Measurements from ENCODE around the gene KRTAP2-2. TPM values are rescaled to one million over a fixed set of nuclear protein-coding genes. Genes with fewer than 3 reads are reported as not detected.
"Not testable (repeated sequence)": the region's sequence is repeated elsewhere in the genome, so short reads cannot be mapped to it uniquely, and the experiment has no call there.

Gene KRTAP2-2
- total and polyA plus RNA-seq, 2 donors (not counting 1 experiment from before 2014, with no cell fraction given), result not detected

DNA sequence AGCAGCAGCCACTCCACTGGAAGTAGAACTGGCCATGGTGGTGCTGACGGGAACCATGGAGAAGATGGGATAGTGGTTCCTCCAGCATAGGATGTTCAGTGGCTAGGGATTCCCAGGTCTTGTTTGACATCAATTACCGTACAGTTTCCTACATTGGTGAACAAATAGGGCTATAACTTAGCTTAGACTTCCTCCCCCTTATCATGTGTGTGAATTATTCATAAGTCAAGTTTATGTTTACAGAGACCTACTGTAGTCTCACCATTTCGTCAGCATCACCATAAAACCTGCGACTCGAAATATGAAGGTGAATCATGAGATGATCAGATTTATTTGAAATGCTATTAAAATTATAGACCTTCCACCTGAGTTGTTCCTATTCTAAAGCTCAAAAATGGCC lies 3.7 kb upstream of the KRTAP2-2 start:
- Histone ChIP-seq H3K79me2 (ENCODE audit: control insufficient read depth, insufficient read depth, low read length) (no peaks in the 10 kb centered on the region), H3K36me3 (ENCODE audit: control insufficient read depth, insufficient read depth, low read length) (no peaks in the 10 kb centered on the region), H3K4me1 (ENCODE audit: control insufficient read depth, extremely low read depth, insufficient read depth, low read length) (peaks cover 31% of the 10 kb centered on the region), H3K27me3 (ENCODE audit: control insufficient read depth, insufficient read depth, low read length) (no peaks in the 10 kb centered on the region), H3K4me3 (replicated peaks in 1 of 4; ENCODE audit: control extremely low read depth in 1 of 4, insufficient read depth in 1 of 4, low read depth in 3 of 4, low read length in 4 of 4) (no peak overlapping the region), H3K27ac (ENCODE audit: insufficient read depth, low read length) (peak overlapping the region; percentile 73), H3K4me2 (ENCODE audit: extremely low read depth, insufficient read depth, low read length) (no peak overlapping the region), H3K9me3 (ENCODE audit: control insufficient read depth, insufficient read depth, low read depth, low read length) (no peaks in the 10 kb centered on the region), H2AFZ (ENCODE audit: low read length) (no peak overlapping the region), H4K20me1 (ENCODE audit: control insufficient read depth, extremely low read depth, insufficient read depth, low read length) (no peaks in the 10 kb centered on the region), H3K9ac (ENCODE audit: insufficient read depth, low read length) (no peak overlapping the region)
- DNase-seq (ENCODE audit: low read depth in 2 of 2), result peak in 1 of 2 donors; percentile 38
- TF ChIP-seq EZH2 (IDR thresholded peaks at IDR 0.05; ENCODE audit: low read length, missing control alignments), result no peak
- TF ChIP-seq, protein P1, sequence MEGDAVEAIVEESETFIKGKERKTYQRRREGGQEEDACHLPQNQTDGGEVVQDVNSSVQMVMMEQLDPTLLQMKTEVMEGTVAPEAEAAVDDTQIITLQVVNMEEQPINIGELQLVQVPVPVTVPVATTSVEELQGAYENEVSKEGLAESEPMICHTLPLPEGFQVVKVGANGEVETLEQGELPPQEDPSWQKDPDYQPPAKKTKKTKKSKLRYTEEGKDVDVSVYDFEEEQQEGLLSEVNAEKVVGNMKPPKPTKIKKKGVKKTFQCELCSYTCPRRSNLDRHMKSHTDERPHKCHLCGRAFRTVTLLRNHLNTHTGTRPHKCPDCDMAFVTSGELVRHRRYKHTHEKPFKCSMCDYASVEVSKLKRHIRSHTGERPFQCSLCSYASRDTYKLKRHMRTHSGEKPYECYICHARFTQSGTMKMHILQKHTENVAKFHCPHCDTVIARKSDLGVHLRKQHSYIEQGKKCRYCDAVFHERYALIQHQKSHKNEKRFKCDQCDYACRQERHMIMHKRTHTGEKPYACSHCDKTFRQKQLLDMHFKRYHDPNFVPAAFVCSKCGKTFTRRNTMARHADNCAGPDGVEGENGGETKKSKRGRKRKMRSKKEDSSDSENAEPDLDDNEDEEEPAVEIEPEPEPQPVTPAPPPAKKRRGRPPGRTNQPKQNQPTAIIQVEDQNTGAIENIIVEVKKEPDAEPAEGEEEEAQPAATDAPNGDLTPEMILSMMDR (conservative IDR thresholded peaks at IDR 0.05 in 1 of 2, IDR thresholded peaks at IDR 0.05 in 1 of 2; ENCODE audit: low read depth in 1 of 2, low read length in 2 of 2), result no peak

DNA sequence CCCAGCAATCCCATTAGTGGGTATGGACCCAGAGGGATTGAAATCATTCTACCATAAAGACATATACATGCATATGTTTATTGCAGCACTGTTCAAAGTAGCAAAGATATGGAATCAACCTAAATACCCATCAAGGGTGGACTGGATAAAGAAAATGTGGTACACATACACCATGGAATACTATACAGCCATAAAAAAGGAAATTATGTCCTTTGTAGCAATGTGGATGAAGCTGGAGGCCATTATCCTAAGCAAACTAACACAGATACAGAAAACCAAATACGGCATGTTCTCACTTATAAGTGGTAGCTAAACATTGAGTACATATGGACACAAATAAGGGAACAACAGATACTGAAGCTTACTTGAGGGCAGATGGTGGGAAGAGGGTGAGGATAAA lies 2.5 kb upstream of the KRTAP2-2 start:
- Histone ChIP-seq H3K9ac (ENCODE audit: insufficient read depth, low read length) (no peak overlapping the region), H3K27ac (ENCODE audit: insufficient read depth, low read length) (no peak overlapping the region)
- TF ChIP-seq EZH2 (IDR thresholded peaks at IDR 0.05; ENCODE audit: low read length, missing control alignments), result no peak
- TF ChIP-seq, protein P1 (conservative IDR thresholded peaks at IDR 0.05 in 1 of 2, IDR thresholded peaks at IDR 0.05 in 1 of 2; ENCODE audit: low read depth in 1 of 2, low read length in 2 of 2), result no peak

DNA sequence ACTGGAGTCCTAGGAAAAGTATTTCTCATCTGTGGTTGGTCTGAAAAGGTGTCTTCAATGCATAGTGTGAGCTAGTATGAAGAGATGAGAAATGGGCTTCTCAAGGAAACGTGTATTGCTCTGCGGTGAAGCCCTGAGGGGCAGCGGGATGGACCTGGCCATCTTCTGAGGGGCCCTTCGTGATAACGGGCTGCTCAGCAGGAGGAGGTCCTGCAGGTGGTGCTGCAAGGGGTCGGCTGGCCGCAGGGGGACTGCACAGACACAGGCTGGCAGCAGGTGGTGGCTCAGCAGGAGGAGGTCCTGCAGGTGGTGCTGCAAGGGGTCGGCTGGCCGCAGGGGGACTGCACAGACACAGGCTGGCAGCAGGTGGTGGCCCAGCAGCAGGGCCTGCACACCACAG lies 474 bp downstream of the KRTAP2-2 start:
- H3K4me1 ChIP-seq (ENCODE audit: control insufficient read depth, extremely low read depth, insufficient read depth, low read length), result peaks cover 10% of the 10 kb centered on the region
- not testable (repeated sequence) for H3K27me3 ChIP-seq (ENCODE audit: control insufficient read depth, insufficient read depth, low read length); H2AFZ ChIP-seq (ENCODE audit: low read length); DNase-seq (ENCODE audit: low read depth in 2 of 2); H3K36me3 ChIP-seq (ENCODE audit: control insufficient read depth, insufficient read depth, low read length); H4K20me1 ChIP-seq (ENCODE audit: control insufficient read depth, extremely low read depth, insufficient read depth, low read length); H3K4me3 ChIP-seq (replicated peaks in 1 of 4; ENCODE audit: control extremely low read depth in 1 of 4, insufficient read depth in 1 of 4, low read depth in 3 of 4, low read length in 4 of 4); H3K27ac ChIP-seq (ENCODE audit: insufficient read depth, low read length); H3K4me2 ChIP-seq (ENCODE audit: extremely low read depth, insufficient read depth, low read length); H3K79me2 ChIP-seq (ENCODE audit: control insufficient read depth, insufficient read depth, low read length); H3K9ac ChIP-seq (ENCODE audit: insufficient read depth, low read length); H3K9me3 ChIP-seq (ENCODE audit: control insufficient read depth, insufficient read depth, low read depth, low read length)

More for the DNA sequence above, 2.5 kb upstream of the KRTAP2-2 start:
- H3K4me3 ChIP-seq (replicated peaks in 1 of 4; ENCODE audit: control extremely low read depth in 1 of 4, insufficient read depth in 1 of 4, low read depth in 3 of 4, low read length in 4 of 4), result no peak overlapping the region
- no peaks in the 10 kb centered on the region for H4K20me1 ChIP-seq (ENCODE audit: control insufficient read depth, extremely low read depth, insufficient read depth, low read length)
- no peaks in the 10 kb centered on the region for H3K36me3 ChIP-seq (ENCODE audit: control insufficient read depth, insufficient read depth, low read length)
- peaks cover 29% of the 10 kb centered on the region for H3K4me1 ChIP-seq (ENCODE audit: control insufficient read depth, extremely low read depth, insufficient read depth, low read length)
- DNase-seq (ENCODE audit: low read depth in 2 of 2), result no peak
- H2AFZ ChIP-seq (ENCODE audit: low read length), result no peak overlapping the region
- no peaks in the 10 kb centered on the region for H3K9me3 ChIP-seq (ENCODE audit: control insufficient read depth, insufficient read depth, low read depth, low read length)
- H3K4me2 ChIP-seq (ENCODE audit: extremely low read depth, insufficient read depth, low read length), result no peak overlapping the region
- no peaks in the 10 kb centered on the region for H3K79me2 ChIP-seq (ENCODE audit: control insufficient read depth, insufficient read depth, low read length)
- no peaks in the 10 kb centered on the region for H3K27me3 ChIP-seq (ENCODE audit: control insufficient read depth, insufficient read depth, low read length)
